CD4-positive, alpha-beta T cell treated with Interferon alpha-2 for 1 hour (primary cell): ENCODE data around the gene STYK1.

Experiments used
- DNase-seq, 2 donors: peaks; one replicate each; pipeline ENCODE4 v3.0.0-alpha.2; 2020 to 2022

STYK1 gene, protein sequence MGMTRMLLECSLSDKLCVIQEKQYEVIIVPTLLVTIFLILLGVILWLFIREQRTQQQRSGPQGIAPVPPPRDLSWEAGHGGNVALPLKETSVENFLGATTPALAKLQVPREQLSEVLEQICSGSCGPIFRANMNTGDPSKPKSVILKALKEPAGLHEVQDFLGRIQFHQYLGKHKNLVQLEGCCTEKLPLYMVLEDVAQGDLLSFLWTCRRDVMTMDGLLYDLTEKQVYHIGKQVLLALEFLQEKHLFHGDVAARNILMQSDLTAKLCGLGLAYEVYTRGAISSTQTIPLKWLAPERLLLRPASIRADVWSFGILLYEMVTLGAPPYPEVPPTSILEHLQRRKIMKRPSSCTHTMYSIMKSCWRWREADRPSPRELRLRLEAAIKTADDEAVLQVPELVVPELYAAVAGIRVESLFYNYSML

DNA sequence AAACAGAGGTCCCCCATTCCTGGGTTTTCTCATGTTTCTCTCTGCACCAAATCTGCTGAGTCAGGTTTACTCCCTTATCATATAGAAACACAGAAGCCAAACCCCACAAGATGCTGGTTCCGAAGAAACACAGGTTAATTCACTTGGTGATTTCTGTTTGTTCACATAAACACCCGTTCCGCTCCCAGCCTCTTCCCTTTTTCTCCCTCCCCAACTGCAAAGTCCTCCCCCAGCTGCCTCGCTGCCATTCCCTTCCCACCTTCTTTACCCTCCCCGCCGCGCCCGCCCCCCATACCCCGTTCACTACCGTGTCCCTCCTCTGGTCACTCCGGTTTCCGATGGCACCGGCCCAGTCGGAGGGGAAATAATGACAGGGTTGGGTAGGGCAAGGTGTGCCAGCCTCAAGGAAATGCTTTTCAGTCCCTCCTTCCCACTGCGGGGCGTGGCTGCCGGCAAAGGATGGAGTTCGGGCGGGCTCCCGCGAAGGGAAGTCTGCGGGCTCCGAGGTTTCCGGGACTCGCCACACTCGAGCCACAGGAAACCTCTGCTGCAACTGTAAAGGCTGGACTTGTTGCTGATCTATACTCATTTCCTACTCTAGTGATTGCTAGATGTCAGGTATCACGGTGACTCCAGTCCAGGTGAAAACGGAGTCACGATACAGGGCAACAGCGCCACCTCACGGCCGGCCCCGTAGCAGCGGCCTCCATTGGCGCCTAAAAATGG is at the start of gene STYK1:
TSS of gene STYK1 (minus strand) at position 394 of the 726 bp plus-strand sequence. CDS start 39,434 bp downstream, outside the sequence.
- peak; percentile 56 to 83 for DNase-seq

DNA sequence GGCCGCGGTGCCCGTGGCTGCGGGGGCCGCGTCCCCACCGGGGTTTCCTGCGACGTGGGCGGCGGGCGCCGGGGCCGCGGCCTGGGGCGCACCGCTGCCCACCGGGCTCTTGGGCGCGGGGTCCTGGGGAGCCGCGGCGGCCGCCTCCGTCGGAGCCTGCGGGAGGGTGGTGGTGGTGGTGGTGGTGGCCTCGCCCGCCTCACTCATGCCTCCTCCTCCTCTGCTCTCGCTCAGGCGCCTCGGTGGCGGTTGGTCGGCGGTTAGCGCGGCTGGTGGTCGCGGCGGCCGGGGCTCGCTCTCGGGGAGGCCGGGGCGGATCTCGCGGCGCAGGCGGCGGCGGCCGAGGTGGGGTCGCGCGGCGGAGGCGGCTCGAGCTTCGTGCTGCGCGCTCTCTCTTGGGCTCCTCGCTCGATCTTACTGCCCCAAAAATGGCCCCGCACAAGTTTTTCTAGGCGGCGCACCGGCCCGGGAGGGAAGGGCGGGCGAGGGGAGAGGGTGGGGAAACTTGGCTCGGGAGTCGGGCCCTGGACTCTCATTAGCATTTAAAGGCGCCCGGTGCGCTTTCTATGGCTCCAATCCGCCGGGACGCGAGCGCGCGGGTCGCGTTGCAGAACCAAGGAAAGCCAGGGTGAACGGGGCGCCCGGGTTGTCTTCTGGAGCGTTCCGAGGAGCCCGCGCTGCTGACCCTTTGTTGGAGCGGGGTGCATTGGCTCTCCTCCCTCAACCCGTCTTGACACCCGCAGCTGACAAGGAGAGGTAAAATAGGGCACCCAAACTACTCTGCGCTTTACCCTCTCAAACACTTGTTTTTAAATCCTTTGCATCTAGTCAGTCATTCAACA is 49.3 kb upstream of the STYK1 start, which contains the start of gene YBX3:
TSS of gene YBX3 (minus strand) at position 419 of the 842 bp plus-strand sequence. CDS start at position 207, 212 bp downstream.
- peak; percentile 56 to 64 for DNase-seq

DNA sequence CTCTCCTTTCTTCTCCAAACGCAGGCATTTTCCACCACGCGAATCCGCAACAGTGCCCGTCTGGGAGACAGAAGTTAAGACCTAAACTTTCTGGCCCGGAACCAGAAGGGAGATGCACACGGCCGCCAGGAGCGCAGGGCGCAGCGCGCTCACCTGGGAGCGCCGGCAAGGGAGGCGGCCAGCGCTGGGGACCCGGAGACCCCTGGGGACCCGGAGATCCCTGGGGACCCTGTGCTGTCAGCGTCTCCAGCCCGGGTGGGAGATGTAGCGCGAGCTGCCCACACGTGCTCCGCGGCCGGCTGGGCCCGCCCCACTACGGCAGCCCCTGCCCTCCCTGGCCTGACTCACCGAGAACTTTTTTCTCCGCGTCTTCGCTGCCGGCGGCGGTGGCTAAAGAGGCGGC is 48.7 kb upstream of the STYK1 start:
- DNase-seq = peak; percentile 50 to 55

DNA sequence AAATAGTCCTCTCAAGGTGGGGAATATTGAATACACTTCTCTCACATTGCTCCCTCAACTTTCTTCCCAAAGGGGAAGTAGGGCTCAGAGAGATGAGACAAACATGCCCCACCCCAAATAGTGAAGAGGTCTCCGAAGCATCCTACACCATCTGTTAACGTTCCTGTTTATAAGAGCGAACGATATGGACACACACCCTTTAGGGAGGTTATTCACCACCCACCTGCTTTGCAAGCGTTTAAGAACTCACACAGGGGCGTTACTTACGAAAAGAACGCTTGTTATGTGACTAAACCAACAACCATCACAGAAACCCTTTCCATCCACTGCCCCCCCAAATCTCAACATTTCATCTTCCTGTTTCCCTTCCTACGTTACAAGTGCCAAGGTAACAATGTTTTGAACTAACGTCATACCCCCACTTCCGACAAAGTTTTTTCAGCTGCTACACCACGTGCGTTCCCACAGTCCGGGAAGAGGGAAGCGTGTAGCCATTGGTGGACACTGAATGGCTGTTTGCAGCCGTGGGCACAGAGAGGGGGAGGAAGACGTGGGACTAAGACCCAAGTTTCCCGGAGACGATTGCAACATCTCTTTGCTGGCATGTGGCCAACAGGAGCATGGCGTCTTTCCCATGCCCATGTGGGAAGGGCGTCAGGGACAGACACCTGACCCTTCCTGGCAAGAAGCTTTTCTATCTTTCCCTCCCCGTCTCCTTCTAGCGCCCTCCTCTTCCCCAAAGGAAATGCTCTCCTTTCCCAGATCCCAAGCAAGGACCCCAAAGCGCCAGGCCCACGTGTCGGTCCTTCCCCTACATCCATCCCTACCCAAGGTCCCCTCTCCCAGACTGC is 48.0 kb upstream of the STYK1 start:
- peak; percentile 87 to 88 for DNase-seq

DNA sequence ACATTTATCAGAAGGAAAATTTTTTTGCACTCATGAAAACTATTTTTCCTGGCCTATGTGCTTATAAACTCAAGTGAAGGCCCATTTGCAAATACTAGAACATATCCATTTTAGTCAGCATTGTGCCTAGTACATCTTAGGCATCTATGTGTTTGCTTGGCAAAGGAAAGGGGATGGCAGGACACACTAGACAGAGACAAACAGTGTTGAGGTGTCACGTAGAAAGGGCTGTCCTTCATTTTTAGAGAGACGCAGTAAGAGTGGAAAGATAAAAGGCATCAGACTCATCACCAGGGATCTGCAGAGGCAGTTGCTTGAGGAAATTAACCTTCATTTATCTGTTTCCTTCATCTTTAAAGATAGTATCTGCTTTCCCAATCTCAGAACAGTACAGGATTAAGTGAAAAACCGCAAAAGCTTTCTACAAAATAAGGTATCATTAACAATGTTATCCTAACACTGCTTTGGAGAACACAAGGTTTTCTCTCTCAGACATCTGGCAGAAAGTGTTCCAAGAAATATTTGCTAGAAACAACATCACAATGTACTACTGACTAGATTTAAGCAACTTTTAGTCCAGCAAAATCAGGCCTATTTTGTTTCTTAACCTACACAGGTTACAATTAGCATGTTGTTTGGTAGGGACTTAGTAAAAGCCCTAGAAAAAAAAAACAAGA is 47.3 kb upstream of the STYK1 start:
- DNase-seq = no peak

DNA sequence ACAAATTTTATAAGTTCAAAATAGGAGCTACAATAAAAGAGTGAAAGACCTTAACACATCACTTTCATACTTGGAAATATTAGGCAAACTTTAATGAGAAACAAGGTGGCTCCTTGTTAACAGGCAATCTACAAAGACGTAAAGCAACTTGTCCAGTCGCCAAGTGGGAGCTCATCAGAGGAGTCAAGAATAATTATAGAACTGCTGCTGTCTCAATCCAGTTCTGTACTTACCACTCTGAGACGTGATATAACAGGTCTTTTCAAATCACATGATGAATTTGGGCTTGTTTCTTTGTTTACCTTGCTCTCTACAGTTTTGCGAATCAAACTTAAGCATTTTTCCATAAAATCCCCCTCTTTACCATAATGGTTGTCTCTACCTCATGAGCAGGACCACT is 45.6 kb upstream of the STYK1 start:
- DNase-seq = no peak

DNA sequence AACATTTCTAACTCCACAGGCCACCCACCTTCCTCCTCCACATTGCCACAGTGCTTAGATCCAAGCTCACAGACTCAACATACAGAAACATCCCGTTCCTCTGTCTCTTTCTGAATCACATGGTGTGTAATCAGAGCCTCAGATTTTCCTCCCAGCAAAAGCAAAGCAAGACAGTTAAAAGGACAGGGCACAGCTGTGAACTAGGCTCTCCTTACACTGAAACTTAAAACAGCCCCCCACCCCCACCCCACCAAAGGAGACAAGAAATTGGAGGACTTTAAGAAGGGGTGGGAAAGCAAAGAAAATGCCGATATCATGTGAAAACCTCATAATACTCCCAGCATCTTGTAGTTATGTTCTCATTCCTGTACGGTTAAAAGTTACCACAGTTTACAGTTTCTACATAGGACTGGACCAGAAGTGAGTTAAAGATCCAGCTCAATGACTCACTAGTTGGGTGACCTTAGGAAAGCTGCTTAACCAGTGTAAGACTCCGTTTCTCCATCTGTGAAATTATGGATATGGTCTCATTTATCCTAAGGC is 44.5 kb upstream of the STYK1 start:
- DNase-seq = no peak

DNA sequence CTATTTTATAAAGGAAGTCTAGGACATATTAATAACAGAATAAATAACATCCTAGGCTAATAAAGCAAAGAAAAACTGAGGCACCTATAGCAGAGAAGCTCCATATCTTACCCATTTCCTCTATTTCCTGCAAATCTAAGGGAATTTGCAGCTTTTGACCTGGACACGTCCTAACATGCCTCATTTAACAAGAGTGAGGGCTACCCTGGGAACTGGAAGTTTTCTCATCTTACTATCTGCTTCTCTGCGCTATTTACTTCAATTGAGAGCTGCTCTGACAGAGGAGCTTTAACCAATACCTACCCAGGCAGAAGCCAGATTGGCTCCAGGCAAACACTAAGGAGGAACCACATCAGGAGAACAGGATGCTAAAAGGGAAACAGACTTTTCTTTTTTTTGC is 43.6 kb upstream of the STYK1 start:
- DNase-seq = no peak

DNA sequence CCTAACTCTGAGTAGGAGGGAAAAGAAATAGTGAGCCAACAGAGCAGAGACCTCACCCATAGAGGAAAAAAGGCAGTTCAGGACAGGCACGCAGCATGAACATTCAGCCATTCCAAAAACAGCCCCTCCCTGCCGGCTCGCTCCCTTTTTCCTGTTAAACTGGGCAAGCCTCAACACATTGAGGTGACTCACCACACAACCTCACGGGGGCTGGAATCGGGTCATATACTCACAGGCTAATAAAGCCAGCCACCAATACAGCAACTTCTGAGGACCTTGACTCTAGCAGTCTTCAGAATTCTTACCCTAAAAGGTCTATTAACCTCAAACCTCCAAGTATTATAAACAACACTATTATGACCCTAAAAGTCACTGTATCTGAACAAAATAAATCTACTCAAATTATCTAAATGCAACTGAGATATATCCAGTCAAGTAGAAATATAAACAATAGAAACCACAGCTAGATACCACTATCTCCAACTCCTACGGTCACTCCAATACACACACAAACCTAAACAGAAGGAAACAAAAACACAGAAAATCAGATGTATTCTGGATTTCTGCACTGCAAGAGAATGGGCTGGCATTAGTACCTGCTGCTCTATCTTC is 43.0 kb upstream of the STYK1 start:
- DNase-seq = no peak

DNA sequence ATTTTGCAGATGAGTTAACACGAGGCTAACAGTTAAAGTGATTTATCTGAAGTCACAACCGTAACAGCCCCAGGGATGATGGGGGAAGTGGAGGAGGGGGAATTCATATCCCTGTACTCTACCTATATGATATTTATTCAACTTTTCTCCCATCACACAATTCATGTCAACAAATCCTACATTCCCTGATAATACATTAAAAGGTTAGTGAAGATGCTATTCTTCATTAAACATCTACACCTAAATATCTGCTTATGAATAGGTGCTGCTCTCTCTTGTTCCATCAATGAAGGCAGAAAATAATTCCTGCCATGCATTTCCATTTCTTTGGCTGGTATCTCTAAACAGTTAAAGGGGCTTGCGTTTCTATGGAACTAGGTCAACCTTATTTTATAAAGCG is 42.4 kb upstream of the STYK1 start:
- no peak for DNase-seq

DNA sequence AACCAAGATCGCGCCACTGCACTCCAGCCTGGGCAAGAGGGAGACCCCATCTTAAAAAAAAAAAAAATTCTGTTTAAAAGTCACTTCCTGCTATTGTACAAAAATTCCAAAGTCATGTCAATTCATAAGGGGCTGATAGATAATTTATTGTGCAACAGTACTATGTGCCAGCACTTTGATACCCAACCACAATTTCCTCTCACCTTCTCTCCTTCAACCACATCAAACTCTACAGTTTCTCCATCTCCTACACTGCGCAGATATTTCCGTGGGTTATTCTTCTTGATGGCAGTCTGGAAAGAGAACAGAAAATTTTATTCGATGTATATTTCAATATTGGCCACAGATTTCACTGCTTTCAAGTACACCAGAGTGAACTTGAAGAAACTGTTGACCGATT is 41.6 kb upstream of the STYK1 start:
- DNase-seq = peak in 1 of 2 donors; percentile 51

DNA sequence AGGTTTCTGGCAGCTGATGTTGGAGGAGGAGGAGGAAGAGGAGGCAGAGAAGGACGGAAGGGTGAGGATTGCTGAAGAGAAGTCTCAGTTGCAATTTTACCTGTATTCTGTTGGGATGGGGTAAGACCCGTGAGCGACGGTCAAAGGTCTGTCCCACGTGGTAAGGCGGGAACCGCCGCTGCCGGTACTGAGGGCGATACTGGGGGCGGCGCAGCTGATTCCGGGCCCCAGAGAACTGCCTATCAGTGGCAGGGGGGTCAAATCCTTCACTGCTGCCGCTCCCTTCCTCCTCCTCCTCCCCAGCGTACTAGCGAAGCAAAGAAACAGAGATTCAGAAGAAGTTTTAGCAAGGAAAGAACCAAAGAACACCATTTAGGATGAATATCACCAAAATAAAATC is 36.0 kb upstream of the STYK1 start:
- no peak for DNase-seq

DNA sequence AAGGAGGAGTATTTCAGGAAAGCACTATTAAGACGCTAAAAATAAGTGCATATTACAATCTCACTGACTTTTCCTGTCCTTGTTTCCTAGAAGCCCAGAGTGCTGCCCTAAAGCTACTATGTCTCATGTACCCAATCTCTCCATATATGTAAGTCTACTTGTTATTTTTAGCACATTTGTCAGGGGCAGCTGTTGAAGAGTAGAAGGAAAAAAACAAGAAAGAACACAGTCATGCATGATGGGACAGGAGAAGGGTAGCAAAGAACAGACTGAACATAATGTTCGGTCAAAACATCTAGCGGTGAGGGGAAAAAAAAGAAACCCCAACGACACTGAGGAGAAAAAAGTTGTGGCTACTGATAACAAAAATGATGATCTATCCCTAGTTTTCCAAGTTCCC is 35.0 kb upstream of the STYK1 start:
- DNase-seq = no peak

DNA sequence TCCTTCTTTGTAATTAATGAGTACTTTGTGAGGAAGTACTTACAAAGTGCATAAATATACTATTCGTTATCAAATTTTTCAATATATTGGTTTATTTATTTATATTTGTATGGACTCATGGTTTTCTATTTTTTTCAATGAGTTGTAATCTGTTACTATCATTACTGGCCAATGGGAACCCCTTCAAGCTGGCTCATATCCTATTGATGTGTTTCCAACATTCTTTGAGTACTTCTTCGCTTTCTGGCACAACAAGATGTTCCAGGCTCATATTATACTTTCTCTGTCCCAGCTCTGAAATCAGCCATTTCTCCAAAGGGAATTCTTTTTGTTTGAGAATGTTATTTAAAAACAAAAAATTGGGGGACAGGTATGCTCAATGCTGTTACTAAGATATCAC is 31.8 kb upstream of the STYK1 start:
- no peak for DNase-seq

DNA sequence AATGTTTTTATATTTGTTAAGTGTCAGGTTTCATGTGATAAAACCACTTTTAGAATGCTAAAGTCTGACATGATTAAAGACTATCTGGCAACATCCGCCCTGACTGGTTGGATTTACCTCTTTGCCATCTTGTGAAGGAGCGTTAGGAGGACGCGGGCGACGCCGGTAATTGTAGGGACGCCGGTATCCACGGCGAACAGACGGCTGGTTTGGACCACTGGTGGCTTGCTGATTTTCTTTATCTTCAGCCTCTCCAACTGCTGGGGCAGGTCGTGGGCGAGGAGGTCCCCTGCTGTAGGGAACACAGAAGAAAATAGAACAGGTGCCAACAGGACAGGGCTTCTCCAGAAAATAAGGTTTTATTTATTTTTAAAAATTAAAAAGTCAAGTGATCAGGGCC is 28.0 kb upstream of the STYK1 start:
- DNase-seq = no peak

DNA sequence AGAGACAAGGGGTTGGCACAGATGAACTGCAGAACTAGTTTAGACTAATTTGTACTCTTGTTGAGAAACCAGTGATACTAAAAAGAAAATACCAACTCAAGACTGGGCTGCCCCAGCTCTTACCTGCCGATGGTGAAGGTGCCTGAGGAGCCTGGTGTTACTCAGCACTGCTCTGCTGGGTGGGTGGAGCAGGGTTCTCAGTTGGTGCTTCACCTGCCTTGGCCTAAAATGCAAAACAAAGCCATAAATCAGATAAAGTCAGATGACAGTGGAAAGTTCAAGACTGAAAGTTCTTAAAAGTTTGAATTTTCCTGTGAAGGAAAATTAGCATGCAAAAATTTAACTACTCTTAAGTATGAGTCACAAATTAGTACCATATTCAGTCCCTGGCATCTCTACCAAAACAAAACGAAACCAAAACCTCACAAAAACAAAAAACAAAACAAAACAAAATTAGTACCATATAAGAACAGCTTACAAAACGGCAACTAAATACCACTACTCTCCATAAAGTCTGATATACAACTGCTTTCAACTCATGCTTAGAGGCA is 27.4 kb upstream of the STYK1 start:
- peak in 1 of 2 donors; percentile 21 for DNase-seq

DNA sequence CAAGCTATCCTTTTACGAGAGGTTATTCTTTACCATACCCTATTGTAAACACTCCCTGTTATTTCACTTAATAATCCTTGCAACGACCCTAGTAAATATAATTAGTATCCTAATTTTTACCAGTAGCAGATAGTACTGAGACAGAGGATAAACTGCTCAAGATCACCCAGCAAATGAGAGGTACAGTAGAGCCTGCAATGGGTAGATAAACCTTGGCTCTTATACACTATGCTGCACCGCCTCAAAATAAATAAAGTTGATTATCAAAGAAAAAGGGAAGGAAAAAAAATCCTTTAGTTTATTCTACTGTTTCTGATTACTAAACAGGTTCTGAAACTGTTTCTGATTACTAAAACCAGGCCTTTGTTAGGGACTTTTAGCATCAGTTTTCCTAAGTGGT is 26.7 kb upstream of the STYK1 start:
- DNase-seq = no peak

DNA sequence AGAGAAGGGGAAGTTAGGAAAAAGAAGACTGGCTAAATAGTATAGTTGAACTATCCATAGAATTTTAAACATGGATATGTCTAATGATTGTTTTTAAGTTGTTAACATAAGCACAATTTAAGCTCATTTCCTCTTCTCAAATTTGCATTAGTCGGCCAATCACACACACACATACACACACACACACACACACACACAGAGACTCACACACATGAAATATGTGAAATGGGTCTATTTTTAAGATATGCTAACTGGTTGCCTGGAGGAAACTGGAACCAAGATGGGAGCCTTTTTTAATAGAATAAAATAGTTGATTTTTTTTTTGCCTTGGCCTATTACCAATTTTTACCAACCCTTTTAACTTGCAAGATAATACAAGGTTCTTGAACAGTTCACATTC is 24.0 kb upstream of the STYK1 start:
- no peak for DNase-seq

DNA sequence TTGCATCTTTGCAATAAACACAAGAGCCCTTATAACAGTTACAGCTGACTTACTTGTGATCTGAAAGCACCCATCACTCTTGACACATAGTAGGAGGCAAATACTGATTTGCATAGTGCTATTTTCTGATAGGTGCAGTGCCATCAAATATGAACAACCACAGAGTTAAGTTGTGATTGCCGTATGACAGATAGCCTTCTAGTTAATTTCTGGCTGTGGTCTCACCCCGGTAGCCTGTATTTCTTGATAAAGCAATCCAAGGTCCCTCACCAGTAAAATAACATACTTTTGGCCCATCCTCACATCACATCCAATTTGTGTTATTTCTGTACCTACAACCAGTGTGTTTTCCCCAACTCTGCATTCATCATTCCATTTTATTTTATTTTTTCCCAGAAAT is 23.3 kb upstream of the STYK1 start:
- DNase-seq = no peak

DNA sequence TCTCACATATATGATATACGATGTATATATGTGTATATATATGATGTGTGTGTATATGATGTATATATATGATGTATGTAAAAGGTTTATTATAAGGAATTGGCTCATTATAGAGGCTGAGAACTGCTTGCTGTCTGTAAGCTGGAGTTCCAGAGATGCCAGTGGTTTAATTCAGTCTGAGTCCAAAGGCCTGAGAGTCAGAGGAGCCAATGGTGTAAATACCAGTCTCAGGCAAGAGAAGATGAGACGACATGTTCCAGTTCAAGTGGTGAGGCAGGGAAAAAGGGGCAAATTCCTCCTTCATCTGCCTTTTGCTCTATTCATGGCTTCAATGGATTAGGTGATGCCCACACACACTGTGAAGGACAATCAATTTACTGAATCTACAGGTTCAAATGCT is 17.1 kb upstream of the STYK1 start:
- no peak for DNase-seq

DNA sequence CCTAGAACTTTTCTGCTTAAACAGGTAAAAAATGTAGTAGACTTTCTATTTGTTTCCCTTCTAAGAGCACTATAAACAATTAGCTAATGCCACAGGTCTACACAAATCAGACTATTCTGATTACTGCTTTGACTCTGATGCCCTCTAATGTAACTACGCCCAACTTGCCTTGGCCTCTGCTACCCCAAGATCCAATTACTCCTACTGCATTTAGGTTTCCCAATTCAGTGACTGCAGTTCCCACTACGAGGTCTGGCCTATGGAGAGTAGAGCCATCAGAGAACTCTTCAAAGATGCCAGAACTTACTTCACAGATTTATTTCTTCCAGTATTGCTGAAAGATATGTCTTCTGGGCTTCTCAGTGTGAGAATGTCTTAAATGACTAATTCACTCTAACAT is 15.3 kb upstream of the STYK1 start:
- DNase-seq = no peak
